NCI-H446 treated with DMSO at 0.1 percent for 48 hours (cell line): ENCODE results near the gene RPS6KB1.
A peak's percentile ranks its signal among the peaks of the same experiment; 100 is the strongest.
"Not testable (repeated sequence)": the region's sequence is repeated elsewhere in the genome, so short reads cannot be mapped to it uniquely, and the experiment has no call there.

Experiments
- DNase-seq: peaks from one replicate; lab custom pipeline; 2025; lab: John Stamatoyannopoulos, UW

The RPS6KB1 gene

DNA sequence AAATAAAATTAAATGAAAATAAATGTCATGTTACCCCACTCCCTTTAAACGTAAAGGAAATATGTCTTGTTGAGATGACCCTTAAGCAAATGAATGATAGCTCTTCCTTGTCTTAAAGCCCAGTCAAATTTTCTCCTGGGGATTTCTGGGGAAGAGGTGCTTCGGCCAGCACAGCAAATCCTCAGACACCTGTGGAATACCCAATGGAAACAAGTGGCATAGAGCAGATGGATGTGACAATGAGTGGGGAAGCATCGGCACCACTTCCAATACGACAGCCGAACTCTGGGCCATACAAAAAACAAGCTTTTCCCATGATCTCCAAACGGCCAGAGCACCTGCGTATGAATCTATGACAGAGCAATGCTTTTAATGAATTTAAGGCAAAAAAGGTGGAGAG is 53.5 kb downstream of the RPS6KB1 start:
- not testable (repeated sequence) for DNase-seq

DNA sequence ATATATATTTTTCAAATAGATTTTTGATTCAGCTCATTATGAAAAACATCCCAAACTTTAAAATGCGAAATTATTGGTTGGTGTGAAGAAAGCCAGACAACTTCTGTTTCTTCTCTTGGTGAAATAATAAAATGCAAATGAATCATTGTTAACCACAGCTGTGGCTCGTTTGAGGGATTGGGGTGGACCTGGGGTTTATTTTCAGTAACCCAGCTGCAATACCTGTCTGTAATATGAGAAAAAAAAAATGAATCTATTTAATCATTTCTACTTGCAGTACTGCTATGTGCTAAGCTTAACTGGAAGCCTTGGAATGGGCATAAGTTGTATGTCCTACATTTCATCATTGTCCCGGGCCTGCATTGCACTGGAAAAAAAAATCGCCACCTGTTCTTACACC is 54.4 kb downstream of the RPS6KB1 start:
- not testable (repeated sequence) for DNase-seq

DNA sequence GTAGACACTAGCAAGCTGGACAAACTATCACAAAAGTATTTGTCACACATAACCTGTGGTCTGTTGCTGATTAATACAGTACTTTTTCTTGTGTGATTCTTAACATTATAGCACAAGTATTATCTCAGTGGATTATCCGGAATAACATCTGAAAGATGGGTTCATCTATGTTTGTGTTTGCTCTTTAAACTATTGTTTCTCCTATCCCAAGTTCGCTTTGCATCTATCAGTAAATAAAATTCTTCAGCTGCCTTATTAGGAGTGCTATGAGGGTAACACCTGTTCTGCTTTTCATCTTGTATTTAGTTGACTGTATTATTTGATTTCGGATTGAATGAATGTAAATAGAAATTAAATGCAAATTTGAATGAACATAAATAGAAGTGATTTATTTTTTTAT is 57.1 kb downstream of the RPS6KB1 start:
- DNase-seq = no peak

DNA sequence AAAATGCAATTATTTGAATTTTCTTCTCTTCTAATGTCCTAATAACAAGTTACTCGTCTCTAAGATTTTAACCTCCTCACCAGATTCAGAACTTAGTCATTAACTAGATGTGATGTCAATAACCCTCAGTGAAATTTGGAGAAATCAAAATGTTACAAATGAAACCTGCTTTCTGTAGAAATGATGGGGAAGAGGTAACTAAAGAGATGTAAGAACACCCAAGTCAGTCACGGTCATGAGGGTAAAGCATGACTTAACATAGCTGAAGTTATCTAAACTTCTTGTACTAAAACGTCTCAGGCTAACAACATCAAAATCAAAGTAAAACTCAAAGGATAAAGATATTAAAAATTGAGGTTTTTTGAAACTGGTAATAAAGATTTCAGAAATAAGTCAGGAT is 61.9 kb downstream of the RPS6KB1 start:
- DNase-seq = no peak

DNA sequence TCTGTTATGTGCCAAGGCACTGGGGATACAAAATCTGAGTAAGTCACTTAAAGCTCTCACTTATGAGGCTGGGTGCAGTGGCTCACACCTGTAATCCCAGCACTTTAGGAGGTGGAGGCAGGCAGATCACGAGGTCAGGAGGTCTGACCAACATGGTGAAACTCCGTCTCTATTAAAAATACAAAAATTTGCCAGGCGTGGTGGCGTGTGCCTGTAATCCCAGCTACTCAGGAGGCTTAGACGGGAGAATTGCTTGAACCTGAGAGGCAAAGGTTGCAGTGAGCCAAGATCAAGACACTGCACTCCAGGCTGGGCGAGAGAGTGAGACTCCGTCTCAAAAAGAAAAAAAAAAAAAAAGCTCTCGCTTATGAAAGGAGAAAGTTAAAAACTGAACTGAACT is 66.7 kb downstream of the RPS6KB1 start:
- not testable (repeated sequence) for DNase-seq

DNA sequence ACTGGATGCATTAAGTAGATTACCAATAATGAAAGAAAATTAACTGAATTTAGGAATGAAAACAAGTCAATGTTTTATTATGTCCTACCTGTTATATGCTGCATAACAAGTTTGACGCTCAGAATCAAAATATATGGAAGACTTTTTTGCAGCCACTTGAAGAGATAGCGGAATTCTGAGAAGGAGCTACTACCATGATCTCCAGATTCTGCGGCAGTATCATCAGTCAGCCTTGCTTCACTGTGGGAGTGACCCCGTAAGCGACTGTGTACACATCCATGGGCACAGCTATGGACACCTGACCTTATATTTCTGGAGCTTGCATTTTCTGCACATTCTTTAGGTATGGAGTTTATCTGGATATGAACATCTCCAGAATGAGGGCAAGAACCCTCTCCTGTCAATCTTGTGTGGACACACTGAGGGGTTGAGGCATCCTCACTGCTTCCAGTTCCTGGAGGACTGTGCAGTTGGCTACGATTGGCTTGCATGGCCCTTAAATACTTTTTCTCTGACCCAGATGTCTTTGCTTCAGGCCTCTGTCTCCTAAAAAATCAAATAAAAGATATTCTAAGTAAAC is 69.9 kb downstream of the RPS6KB1 start:
- no peak for DNase-seq

DNA sequence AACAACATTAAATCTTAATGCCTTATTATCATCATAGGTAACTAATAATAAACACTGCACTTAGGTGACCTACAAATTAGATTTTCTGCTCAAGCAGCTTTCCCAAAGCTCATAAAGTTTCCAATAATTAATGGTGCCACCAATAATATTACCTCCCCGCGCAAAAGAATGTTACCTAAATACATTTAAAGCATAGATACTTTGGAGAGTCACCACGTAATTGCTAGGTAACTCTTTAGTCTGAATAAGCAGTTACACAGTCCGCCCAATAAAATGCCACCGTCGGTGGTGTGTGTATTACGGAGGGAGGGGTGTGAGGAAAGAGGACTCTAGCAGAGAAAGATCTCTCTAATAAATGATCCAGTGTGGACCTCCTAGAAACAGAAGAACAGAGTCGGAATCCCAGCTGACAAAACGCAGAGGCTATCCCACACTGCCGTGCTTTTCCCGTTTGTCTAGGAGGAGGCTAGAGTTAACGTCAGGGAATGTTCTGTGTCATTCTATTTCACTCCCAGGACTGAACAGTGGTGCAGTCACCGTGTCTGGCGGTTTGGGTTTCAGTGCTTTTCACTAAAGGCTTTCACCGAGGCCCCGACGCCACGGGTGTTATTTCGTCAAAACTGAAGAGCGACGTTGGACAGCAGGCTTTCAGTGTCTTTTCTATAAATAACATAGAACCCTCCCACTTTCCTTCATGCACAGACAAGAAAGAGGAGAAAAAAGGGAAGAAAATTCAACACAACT is 71.0 kb downstream of the RPS6KB1 start:
- DNase-seq = no peak

DNA sequence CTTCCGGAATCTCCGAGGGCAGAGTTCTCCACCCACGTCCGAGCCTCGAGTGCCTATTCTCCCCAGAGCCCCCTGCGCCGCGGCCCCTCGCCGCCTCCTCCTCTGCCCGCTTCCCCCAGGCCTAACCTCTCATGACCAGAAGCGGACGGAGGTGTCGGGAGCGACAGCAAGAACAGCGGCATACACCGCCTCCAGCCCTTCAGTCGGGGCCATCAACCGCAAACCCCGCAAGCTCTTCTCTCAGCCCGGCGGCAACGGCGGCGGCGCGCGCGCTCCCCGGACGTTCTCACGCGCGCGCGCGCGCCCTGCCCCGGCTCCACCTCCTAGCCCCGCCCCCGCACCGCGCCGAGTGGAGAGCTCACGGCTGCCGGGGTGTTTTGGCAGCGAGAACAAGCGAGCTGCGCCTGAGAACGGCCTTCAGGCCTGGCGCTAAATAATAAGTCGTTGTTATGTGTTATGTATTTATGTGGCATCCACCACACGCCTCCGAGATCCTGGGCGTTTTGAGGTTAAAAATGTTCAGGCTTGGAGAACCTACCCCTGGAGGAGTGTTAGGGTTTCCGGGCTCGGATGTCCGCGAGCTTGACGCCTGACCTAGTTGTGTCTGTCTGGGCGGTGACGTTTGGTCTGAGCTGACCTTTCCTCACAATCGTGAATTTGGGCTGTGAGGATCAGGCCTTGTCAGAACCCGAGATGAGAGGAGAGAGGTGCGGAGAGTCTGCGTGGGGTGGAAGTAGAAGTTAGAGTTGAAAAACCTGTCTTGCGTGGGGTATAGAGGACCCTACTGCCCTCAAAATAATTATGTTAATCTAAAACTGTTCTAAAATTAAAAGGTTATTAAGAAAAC is 71.8 kb downstream of the RPS6KB1 start, which contains the start of gene RNFT1:
Gene RNFT1 (minus strand): TSS at position 259 of the 847 bp plus-strand sequence. CDS start 77 bp downstream, at position 182.
- peak; percentile 37 for DNase-seq

DNA sequence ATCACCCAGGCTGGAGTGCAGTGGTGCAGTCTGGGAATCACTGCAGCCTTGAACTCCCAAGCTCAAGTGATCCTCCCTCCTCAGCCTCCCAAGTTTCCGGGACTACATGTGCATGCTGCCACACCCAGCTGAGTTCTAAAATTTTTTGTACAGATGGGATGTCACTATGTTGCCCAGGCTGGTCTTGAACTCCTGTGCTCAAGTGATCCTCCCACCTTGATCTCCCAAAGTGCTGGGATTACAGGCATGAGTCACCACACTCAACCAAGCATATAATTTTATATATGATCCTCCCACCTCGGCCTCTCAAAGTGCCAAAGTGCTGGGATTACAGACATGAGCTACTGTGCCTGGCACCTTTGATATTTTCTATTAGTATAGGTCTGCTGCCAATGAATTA is 78.8 kb downstream of the RPS6KB1 start:
- not testable (repeated sequence) for DNase-seq

DNA sequence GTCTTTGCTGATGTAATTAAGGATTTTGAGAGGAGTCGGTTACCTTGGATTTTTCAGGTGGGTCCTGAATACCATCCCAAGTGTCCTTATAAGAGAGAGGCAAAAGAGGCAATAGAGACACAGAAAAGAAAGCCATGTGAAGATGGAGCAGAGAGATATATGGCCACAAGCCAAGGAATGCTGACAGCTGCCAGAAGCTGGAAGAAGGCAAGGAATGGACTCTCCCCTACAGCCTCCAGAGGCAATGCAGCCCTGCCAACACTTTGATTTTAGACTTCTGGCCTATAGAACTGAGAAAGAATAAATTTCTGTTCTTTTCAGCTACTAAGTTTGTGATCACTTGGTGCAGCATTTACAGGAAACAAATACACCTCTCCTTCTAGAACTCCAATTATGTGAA is 79.9 kb downstream of the RPS6KB1 start:
- DNase-seq = peak; percentile 25

DNA sequence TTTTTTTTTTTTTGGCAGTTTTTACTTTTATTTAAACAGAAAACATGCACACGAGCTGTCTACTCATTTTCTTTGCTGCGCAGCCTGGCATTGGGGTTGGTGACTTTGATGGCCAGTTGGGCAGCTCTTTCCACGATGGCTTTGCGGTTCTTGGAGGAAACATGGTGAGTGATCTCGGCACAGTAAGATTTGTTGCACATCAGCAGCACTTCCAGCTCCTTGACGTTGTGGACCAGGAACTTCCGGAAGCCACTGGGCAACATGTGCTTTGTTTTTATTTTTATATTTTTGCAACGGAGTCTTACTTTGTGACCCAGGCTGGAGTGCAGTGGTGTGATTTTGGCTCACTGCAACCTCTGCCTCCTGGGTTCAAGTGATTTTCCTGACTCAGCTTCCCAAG is 80.6 kb downstream of the RPS6KB1 start:
- not testable (repeated sequence) for DNase-seq

DNA sequence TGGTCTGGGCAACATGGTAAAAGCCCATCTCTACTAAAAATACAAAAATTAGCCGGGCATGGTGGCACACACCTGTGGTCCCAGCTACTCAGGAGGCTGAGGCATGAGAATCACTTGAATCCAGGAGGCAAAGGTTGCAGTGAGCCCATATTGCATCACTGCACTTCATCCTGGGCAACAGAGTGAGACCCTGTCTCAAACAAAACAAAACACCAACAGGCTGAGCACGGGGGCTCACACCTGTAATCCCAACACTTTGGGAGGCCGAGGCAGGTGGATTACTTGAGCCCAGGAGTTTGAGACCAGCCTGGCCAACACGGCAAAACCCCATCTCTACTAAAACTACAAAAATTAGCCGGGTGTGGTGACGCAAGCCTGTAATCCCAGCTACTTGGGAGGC is 82.2 kb downstream of the RPS6KB1 start:
- not testable (repeated sequence) for DNase-seq

DNA sequence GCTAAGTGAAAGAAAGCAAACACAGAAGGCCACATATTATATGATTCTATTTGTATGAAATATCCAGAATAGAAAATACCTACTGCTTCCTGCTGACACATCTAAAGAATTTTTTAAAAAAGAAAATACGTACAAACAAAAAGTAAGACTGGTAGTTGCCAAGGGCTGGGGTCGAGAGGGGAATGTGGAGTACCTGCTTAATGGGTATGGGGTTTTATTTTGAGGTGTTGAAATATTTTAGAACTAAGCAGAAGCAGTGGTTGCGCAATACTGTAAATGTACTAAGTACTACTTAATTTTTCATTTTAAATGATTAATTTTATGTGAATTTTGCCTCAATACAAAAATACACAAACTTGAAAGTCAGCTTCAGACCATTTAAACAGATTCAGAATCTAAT is 103.7 kb downstream of the RPS6KB1 start:
- DNase-seq = not testable (repeated sequence)
